Suprapubic skin (tissue), 4 donors: ENCODE measurements around the gene FNDC1. TPM values are rescaled to one million over a fixed set of nuclear protein-coding genes. Genes with fewer than 3 reads are reported as not detected.
"Not testable (repeated sequence)": the region's sequence is repeated elsewhere in the genome, so short reads cannot be mapped to it uniquely, and the experiment has no call there.

Source experiments
- DNase-seq, 2 donors: peaks; one replicate each; pipeline ENCODE4 v3.0.0-alpha.2; 2019; ENCODE audit warnings: low spot score in 2 of 2
- H3K27ac ChIP-seq: fragments of 200-600 bp; sonication (generic); one replicate; pipeline ENCODE4 v1.5.1; 2019
- H3K27me3 ChIP-seq: fragments of 200-600 bp; sonication (generic); one replicate; pipeline ENCODE4 v1.5.1; 2019
- H3K36me3 ChIP-seq: fragments of 200-600 bp; sonication (generic); one replicate; pipeline ENCODE4 v1.5.1; 2019
- H3K4me1 ChIP-seq: fragments of 200-600 bp; sonication (generic); one replicate; pipeline ENCODE4 v1.5.1; 2019
- H3K4me3 ChIP-seq: fragments of 200-600 bp; sonication (generic); one replicate; pipeline ENCODE4 v1.5.1; 2019; ENCODE audit warnings: mild to moderate bottlenecking
- H3K9me3 ChIP-seq: fragments of 200-600 bp; sonication (generic); one replicate; pipeline ENCODE4 v1.5.1; 2019
- CTCF ChIP-seq, 2 donors: fragments of 200-600 bp in 1 of 2; fragments of 450-650 bp in 1 of 2; sonication (generic) in 1 of 2; IDR thresholded peaks; one replicate each; pipeline ENCODE4 v1.5.1; 2016 to 2019; ENCODE audit warnings: antibody characterized with exemption in 2 of 2, mild to moderate bottlenecking in 1 of 2, moderate library complexity in 1 of 2
- EP300 ChIP-seq: sonication (generic); formaldehyde crosslinking; IDR thresholded peaks from one replicate; pipeline ENCODE4 v1.6.1; 2017; ENCODE audit warnings: antibody characterized with exemption
- POLR2A ChIP-seq, 2 donors: fragments of 450-650 bp; IDR thresholded peaks; one replicate each; pipeline ENCODE4 v1.6.1; 2017; ENCODE audit warnings: antibody characterized with exemption in 2 of 2, mild to moderate bottlenecking in 2 of 2, moderate library complexity in 2 of 2
- POLR2AphosphoS5 ChIP-seq, 3 donors: sonication (generic); formaldehyde crosslinking; IDR thresholded peaks; one replicate each; pipeline ENCODE4 v1.6.1; 2017; ENCODE audit warnings: antibody characterized with exemption in 3 of 3
- WGBS: methylation state at CpG from one replicate; pipeline ENCODE4 v1.1.5; 2018; 5-methylcytosine and 5-hydroxymethylcytosine counted together
- total RNA-seq, 4 donors: library from RNA; depleted of rRNA; stranded (reverse); fragments of >200 nt; gene quantifications; one replicate each; pipeline ENCODE4 v1.1.0, GENCODE V29; 2016

FNDC1 gene
- under 1 TPM in 3 of 4 donors, not detected in 1; 0.13 to 0.89 (median 0.15) TPM for total RNA-seq

GRCh38 chr6:159169193-159169555 lies at the start of gene FNDC1:
FNDC1 (plus strand) TSS chr6:159169400; CDS start chr6:159169597, 197 bp downstream.
- DNase-seq, result no peak
- WGBS, result 0% methylated on average over 6 of the region's 59 CpGs
- Histone ChIP-seq H3K27ac (no peak within 1 kb of the TSS), H3K36me3 (no peaks in the 10 kb centered on the region), H3K27me3 (peaks cover 70% of the 10 kb centered on the region), H3K4me1 (peaks cover 21% of the 10 kb centered on the region), H3K9me3 (no peaks in the 10 kb centered on the region), H3K4me3 (peak within 1 kb of the TSS; percentile 51)
- TF ChIP-seq CTCF (IDR thresholded peaks at IDR 0.05) (no peak), POLR2AphosphoS5 (IDR thresholded peaks at IDR 0.05) (no peak), POLR2A (IDR thresholded peaks at IDR 0.05) (no peak), EP300 (no peak)

GRCh38 chr6:159119791-159120190 lies 49.4 kb upstream of the FNDC1 start:
- DNase-seq, result no peak
- Histone ChIP-seq H3K4me3 (no peak overlapping the region), H3K27me3 (no peaks in the 10 kb centered on the region), H3K4me1 (peaks cover 21% of the 10 kb centered on the region), H3K9me3 (no peaks in the 10 kb centered on the region), H3K36me3 (no peaks in the 10 kb centered on the region), H3K27ac (no peak overlapping the region)
- TF ChIP-seq EP300, result no peak
- TF ChIP-seq POLR2A (IDR thresholded peaks at IDR 0.05), result no peak
- no peak for TF ChIP-seq CTCF (IDR thresholded peaks at IDR 0.05)
- no peak for TF ChIP-seq POLR2AphosphoS5 (IDR thresholded peaks at IDR 0.05)
- 81% methylated on average over 7 of the region's 7 CpGs for WGBS

GRCh38 chr6:159121486-159121885 lies 47.7 kb upstream of the FNDC1 start:
- Histone ChIP-seq H3K36me3 (no peaks in the 10 kb centered on the region), H3K4me1 (peaks cover 15% of the 10 kb centered on the region), H3K9me3 (no peaks in the 10 kb centered on the region), H3K4me3 (no peak overlapping the region), H3K27me3 (no peaks in the 10 kb centered on the region), H3K27ac (no peak overlapping the region)
- WGBS, result 81% methylated on average over 5 of the region's 5 CpGs
- TF ChIP-seq EP300, result no peak
- no peak for TF ChIP-seq CTCF (IDR thresholded peaks at IDR 0.05)
- no peak for TF ChIP-seq POLR2A (IDR thresholded peaks at IDR 0.05)
- TF ChIP-seq POLR2AphosphoS5 (IDR thresholded peaks at IDR 0.05), result no peak
- DNase-seq, result no peak

- 55% methylated on average over 4 of the region's 4 CpGs for WGBS
- Histone ChIP-seq H3K4me1 (peaks cover 5% of the 10 kb centered on the region), H3K9me3 (no peaks in the 10 kb centered on the region), H3K27ac (no peak overlapping the region), H3K36me3 (no peaks in the 10 kb centered on the region), H3K4me3 (no peak overlapping the region), H3K27me3 (no peaks in the 10 kb centered on the region)
- no peak for DNase-seq
- TF ChIP-seq EP300 (no peak), POLR2A (IDR thresholded peaks at IDR 0.05) (no peak), CTCF (IDR thresholded peaks at IDR 0.05) (no peak), POLR2AphosphoS5 (IDR thresholded peaks at IDR 0.05) (no peak)
Measured at GRCh38 chr6:159122453-159122852, 46.7 kb upstream of the FNDC1 start.

- WGBS, result 91% methylated on average over 2 of the region's 2 CpGs
Measured at GRCh38 chr6:159123831-159124230, 45.4 kb upstream of the FNDC1 start.

GRCh38 chr6:159125014-159125609 lies 44.1 kb upstream of the FNDC1 start:
- 78% methylated on average over 5 of the region's 5 CpGs for WGBS
- no peaks in the 10 kb centered on the region for H3K9me3 ChIP-seq
- H3K36me3 ChIP-seq, result no peaks in the 10 kb centered on the region
- H3K27me3 ChIP-seq, result no peaks in the 10 kb centered on the region
- H3K4me3 ChIP-seq, result no peak overlapping the region
- no peak for TF ChIP-seq POLR2AphosphoS5 (IDR thresholded peaks at IDR 0.05)
- no peak for TF ChIP-seq CTCF (IDR thresholded peaks at IDR 0.05)
- TF ChIP-seq EP300, result no peak
- no peak for TF ChIP-seq POLR2A (IDR thresholded peaks at IDR 0.05)
- no peak for DNase-seq
- no peaks in the 10 kb centered on the region for H3K4me1 ChIP-seq
- no peak overlapping the region for H3K27ac ChIP-seq

More at GRCh38 chr6:159123831-159124230, 45.4 kb upstream of the FNDC1 start:
- H3K4me3 ChIP-seq, H3K27me3 ChIP-seq, H3K36me3 ChIP-seq, H3K9me3 ChIP-seq, H3K4me1 ChIP-seq, DNase-seq, H3K27ac ChIP-seq: not testable (repeated sequence)
